HepG2 (cell line): Measurements from ENCODE around the gene ZBTB2. TPM values are rescaled to one million over a fixed set of nuclear protein-coding genes. Genes with fewer than 3 reads are reported as not detected.

Experiments
- AGO2 ChIP-seq: fragments of 200-400 bp; formaldehyde crosslinking; optimal IDR thresholded peaks from 2 replicates; pipeline ENCODE3; 2017; ENCODE audit warnings: mild to moderate bottlenecking, low read depth, low read length, moderate library complexity
- ARNTL ChIP-seq: sonication (generic); formaldehyde crosslinking; IDR thresholded peaks from 2 replicates; pipeline ENCODE4 v1.4.0; 2020; ENCODE audit warnings: mild to moderate bottlenecking, missing genetic modification reagents
- ETV5 ChIP-seq: IDR thresholded peaks from 2 replicates; pipeline ENCODE4 v1.6.1; 2018; ENCODE audit warnings: missing biosample characterization, missing genetic modification reagents, inconsistent platforms, borderline replicate concordance
- KDM2A ChIP-seq: sonication (generic); formaldehyde crosslinking; IDR thresholded peaks from 2 replicates; pipeline ENCODE4 v1.4.0; 2020; ENCODE audit warnings: low read depth, missing genetic modification reagents, borderline replicate concordance
- MYC ChIP-seq: sonication (generic); formaldehyde crosslinking; IDR thresholded peaks from 2 replicates; pipeline ENCODE4 v1.9.0; 2021; ENCODE audit warnings: missing genetic modification reagents, borderline replicate concordance
- NCOA2 ChIP-seq: sonication (generic); formaldehyde crosslinking; IDR thresholded peaks from 2 replicates; pipeline ENCODE4 v1.8.0; 2022; ENCODE audit warnings: inconsistent platforms
- PLRG1 ChIP-seq: fragments of 450-650 bp; conservative IDR thresholded peaks from 2 replicates; pipeline ENCODE4 v1.6.1; 2016
- RXRA ChIP-seq: sonication (generic); formaldehyde crosslinking; IDR thresholded peaks from 2 replicates; pipeline ENCODE4 v1.5.1; 2020; ENCODE audit warnings: missing genetic modification reagents
- SUZ12 ChIP-seq: fragments of 150-350 bp; IDR thresholded peaks from 2 replicates; pipeline ENCODE4 v1.6.1; 2014; ENCODE audit warnings: low read depth, low read length
- U2AF1 ChIP-seq: fragments of 200-400 bp; formaldehyde crosslinking; optimal IDR thresholded peaks from 2 replicates; pipeline ENCODE3; 2017; ENCODE audit warnings: mild to moderate bottlenecking, low read depth, low read length
- ZBTB44 ChIP-seq: sonication (generic); formaldehyde crosslinking; IDR thresholded peaks from 2 replicates; pipeline ENCODE4 v1.4.0; 2020; ENCODE audit warnings: missing genetic modification reagents
- ZMYM2 ChIP-seq: sonication (generic); formaldehyde crosslinking; IDR thresholded peaks from 2 replicates; pipeline ENCODE4 v1.8.0; 2022; ENCODE audit warnings: mild to moderate bottlenecking, missing genetic modification reagents
- ZNF460 ChIP-seq: sonication (generic); formaldehyde crosslinking; IDR thresholded peaks from 2 replicates; pipeline ENCODE4 v1.5.1; 2020; ENCODE audit warnings: missing genetic modification reagents, mild to moderate bottlenecking, borderline replicate concordance
- ZNF512B ChIP-seq: sonication (generic); formaldehyde crosslinking; IDR thresholded peaks from 2 replicates; pipeline ENCODE4 v1.5.1; 2020; ENCODE audit warnings: missing genetic modification reagents, mild to moderate bottlenecking, borderline replicate concordance
- ZNF546 ChIP-seq: sonication (generic); formaldehyde crosslinking; conservative IDR thresholded peaks from 2 replicates; pipeline ENCODE4 v1.8.1; 2023; ENCODE audit warnings: mild to moderate bottlenecking, missing genetic modification reagents
- ZNF629 ChIP-seq: sonication (generic); formaldehyde crosslinking; conservative IDR thresholded peaks from 2 replicates; pipeline ENCODE4 v1.5.0; 2020; ENCODE audit warnings: missing genetic modification reagents
- polyA plus RNA-seq, 8 experiments: library from polyadenylated mRNA; depleted of rRNA in 3 of 8; stranded (reverse) in 7 of 8; unstranded in 1 of 8; fragments of >200 nt; fragmentation: Illumina TruSeq in 4 of 8; extraction: Trizol in 4 of 8; gene quantifications; 2 replicates each; pipeline versions ENCODE4 v1.2.1 to v1.2.3, GENCODE V29; 2011 to 2016; ENCODE audit warnings: low read depth in 4 of 8, missing spikeins in 1 of 8, mixed read lengths in 1 of 8; ENCODE audit not compliant: insufficient read depth in 1 of 8
- total RNA-seq, 5 experiments: library from RNA; depleted of rRNA; stranded (reverse); fragments of >200 nt; fragmentation: Illumina TruSeq; extraction: Trizol; gene quantifications; 2 replicates each; pipeline ENCODE4 v1.2.3, GENCODE V29; 2016; ENCODE audit warnings: low read depth in 1 of 5
- TF ChIP-seq, protein P1 (sequence below): sonication (generic); formaldehyde crosslinking; IDR thresholded peaks from 2 replicates; pipeline ENCODE4 v1.5.0; 2020; ENCODE audit warnings: mild to moderate bottlenecking, missing genetic modification reagents, borderline replicate concordance

The ZBTB2 gene
- total and polyA plus RNA-seq, 2 of the 13 experiments (the other 11 are each of a cell fraction or from before 2014, with no cell fraction given) = 15.4 to 22.8 TPM

DNA sequence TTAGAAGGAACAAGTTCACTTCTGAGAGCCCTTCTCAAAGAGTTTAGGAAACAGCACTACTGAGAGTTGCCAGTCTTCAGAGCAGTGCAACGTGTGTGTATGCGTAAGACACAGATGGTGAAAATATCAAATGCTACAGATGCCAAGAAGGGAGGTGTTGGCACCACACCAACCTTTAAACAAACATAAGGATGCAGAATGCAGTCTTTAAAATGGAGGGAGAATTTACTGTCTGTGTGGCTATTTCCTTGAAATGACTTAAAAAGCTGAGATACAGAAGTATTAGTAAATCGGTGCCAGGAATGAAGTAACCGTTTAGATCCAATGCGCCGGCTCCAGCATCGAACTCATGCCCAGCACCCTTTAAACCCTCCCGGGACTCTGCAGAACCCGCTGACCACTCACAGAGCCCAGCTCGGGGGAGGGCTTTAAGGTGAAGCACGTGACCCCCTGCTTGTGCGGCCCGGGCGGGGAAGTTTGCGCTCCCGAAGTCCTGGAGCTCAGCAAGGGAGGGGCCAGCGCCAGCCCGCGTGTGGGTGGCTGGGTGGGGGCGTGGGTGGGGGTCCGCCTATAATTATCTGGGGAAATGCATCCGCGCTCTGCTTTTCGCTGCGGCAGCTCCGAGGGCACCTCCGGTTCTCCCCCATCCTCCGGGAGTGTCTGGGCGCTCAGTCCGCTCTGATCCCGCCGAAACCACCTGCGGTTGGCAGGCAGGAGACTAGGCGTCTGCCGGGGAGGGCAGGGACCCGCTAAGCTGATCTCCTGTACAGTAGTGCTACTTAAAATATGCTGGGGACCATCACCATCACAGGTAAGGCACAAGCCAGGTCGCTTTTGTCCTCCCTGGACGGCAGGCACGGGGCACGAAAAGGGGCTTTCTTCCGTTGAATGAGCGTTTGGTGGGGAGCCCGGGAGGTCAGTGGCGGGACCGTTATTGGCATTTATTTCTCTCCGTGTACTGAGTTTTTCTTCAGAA is 66.0 kb downstream of the ZBTB2 start (continued):
- TF ChIP-seq ZNF546 (CRISPR knock-in tag) (no peak), ZBTB44 (CRISPR knock-in tag) (no peak), SUZ12 (no peak), ETV5 (CRISPR knock-in tag) (no peak), MYC (CRISPR knock-in tag) (peak; percentile 22; the same call in 1 of the 2 replicates), U2AF1 (no peak), ZNF512B (CRISPR knock-in tag) (no peak), PLRG1 (no peak), NCOA2 (no peak), AGO2 (no peak), ZMYM2 (CRISPR knock-in tag) (no peak), ZNF460 (no peak), RXRA (no peak), ZNF629 (CRISPR knock-in tag) (no peak), KDM2A (CRISPR knock-in tag) (peak; percentile 58; the same call in 1 of the 2 replicates), ARNTL (CRISPR knock-in tag) (no peak)
- TF ChIP-seq, protein P1, sequence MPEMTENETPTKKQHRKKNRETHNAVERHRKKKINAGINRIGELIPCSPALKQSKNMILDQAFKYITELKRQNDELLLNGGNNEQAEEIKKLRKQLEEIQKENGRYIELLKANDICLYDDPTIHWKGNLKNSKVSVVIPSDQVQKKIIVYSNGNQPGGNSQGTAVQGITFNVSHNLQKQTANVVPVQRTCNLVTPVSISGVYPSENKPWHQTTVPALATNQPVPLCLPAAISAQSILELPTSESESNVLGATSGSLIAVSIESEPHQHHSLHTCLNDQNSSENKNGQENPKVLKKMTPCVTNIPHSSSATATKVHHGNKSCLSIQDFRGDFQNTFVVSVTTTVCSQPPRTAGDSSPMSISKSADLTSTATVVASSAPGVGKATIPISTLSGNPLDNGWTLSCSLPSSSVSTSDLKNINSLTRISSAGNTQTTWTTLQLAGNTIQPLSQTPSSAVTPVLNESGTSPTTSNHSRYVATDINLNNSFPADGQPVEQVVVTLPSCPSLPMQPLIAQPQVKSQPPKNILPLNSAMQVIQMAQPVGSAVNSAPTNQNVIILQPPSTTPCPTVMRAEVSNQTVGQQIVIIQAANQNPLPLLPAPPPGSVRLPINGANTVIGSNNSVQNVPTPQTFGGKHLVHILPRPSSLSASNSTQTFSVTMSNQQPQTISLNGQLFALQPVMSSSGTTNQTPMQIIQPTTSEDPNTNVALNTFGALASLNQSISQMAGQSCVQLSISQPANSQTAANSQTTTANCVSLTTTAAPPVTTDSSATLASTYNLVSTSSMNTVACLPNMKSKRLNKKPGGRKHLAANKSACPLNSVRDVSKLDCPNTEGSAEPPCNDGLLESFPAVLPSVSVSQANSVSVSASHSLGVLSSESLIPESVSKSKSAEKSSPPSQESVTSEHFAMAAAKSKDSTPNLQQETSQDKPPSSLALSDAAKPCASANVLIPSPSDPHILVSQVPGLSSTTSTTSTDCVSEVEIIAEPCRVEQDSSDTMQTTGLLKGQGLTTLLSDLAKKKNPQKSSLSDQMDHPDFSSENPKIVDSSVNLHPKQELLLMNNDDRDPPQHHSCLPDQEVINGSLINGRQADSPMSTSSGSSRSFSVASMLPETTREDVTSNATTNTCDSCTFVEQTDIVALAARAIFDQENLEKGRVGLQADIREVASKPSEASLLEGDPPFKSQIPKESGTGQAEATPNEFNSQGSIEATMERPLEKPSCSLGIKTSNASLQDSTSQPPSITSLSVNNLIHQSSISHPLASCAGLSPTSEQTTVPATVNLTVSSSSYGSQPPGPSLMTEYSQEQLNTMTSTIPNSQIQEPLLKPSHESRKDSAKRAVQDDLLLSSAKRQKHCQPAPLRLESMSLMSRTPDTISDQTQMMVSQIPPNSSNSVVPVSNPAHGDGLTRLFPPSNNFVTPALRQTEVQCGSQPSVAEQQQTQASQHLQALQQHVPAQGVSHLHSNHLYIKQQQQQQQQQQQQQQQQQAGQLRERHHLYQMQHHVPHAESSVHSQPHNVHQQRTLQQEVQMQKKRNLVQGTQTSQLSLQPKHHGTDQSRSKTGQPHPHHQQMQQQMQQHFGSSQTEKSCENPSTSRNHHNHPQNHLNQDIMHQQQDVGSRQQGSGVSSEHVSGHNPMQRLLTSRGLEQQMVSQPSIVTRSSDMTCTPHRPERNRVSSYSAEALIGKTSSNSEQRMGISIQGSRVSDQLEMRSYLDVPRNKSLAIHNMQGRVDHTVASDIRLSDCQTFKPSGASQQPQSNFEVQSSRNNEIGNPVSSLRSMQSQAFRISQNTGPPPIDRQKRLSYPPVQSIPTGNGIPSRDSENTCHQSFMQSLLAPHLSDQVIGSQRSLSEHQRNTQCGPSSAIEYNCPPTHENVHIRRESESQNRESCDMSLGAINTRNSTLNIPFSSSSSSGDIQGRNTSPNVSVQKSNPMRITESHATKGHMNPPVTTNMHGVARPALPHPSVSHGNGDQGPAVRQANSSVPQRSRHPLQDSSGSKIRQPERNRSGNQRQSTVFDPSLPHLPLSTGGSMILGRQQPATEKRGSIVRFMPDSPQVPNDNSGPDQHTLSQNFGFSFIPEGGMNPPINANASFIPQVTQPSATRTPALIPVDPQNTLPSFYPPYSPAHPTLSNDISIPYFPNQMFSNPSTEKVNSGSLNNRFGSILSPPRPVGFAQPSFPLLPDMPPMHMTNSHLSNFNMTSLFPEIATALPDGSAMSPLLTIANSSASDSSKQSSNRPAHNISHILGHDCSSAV (CRISPR knock-in tag) = no peak
